ENCODE results near the gene OR2AE1. TPM values are rescaled to one million over a fixed set of nuclear protein-coding genes. Genes with fewer than 3 reads are reported as not detected.
A peak's percentile ranks its signal among the peaks of the same experiment; 100 is the strongest.

Gene OR2AE1
- total and polyA plus RNA-seq, 12 donors: 0.11 to 0.28 TPM; not detected in 10

- DNase-seq: peak in 1 of 7 donors; percentile 22
- no peak for TF ChIP-seq POLR2A (IDR thresholded peaks at IDR 0.05)
- TF ChIP-seq CTCF (IDR thresholded peaks at IDR 0.05): no peak
- no peak overlapping the region for H3K27ac ChIP-seq
- H3K4me3 ChIP-seq: no peak overlapping the region
- intact Hi-C loops (cut with DNase I): no loop called here
- H3K4me1 ChIP-seq (replicated peaks in 1 of 2): peaks cover 5 to 20% of the 10 kb centered on the region in 2 donors
- H3K27me3 ChIP-seq: no peaks in the 10 kb centered on the region
- no peaks in the 10 kb centered on the region for H3K36me3 ChIP-seq (replicated peaks in 1 of 2)
- no peaks in the 10 kb centered on the region for H3K9me3 ChIP-seq (replicated peaks in 1 of 3)
Measured at GRCh38 chr7:99831595-99831994, 45.2 kb downstream of the OR2AE1 start.

- peaks cover 5 to 20% of the 10 kb centered on the region in 2 donors for H3K4me1 ChIP-seq (replicated peaks in 1 of 2)
- H3K27me3 ChIP-seq: no peaks in the 10 kb centered on the region
- TF ChIP-seq POLR2A (IDR thresholded peaks at IDR 0.05) (no peak), CTCF (IDR thresholded peaks at IDR 0.05) (no peak)
- no peak overlapping the region for H3K27ac ChIP-seq
- H3K36me3 ChIP-seq (replicated peaks in 1 of 2): no peaks in the 10 kb centered on the region
- H3K9me3 ChIP-seq (replicated peaks in 1 of 3): no peaks in the 10 kb centered on the region
- intact Hi-C loops (cut with DNase I): no loop called here
- no peak for DNase-seq
- H3K4me3 ChIP-seq: no peak overlapping the region
- WGBS, 4 donors: 96 to 100% (median 99%) methylated on average over 1 of the region's 1 CpG
Measured at GRCh38 chr7:99829524-99830160, 47.2 kb downstream of the OR2AE1 start.

GRCh38 chr7:99828811-99829210 lies 48.0 kb downstream of the OR2AE1 start:
- Histone ChIP-seq H3K27me3 (peaks cover 6% of the 10 kb centered on the region), H3K27ac (no peak overlapping the region), H3K4me1 (replicated peaks in 1 of 2) (peaks cover 5 to 18% of the 10 kb centered on the region in 2 donors), H3K4me3 (no peak overlapping the region), H3K36me3 (replicated peaks in 1 of 2) (no peaks in the 10 kb centered on the region), H3K9me3 (replicated peaks in 1 of 3) (no peaks in the 10 kb centered on the region)
- no peak for TF ChIP-seq POLR2A (IDR thresholded peaks at IDR 0.05)
- intact Hi-C loops (cut with DNase I): no loop called here
- no peak for DNase-seq

- TF ChIP-seq POLR2A (IDR thresholded peaks at IDR 0.05): no peak
- TF ChIP-seq CTCF (IDR thresholded peaks at IDR 0.05): no peak
Measured at GRCh38 chr7:99827040-99827778, 49.6 kb downstream of the OR2AE1 start.

More at GRCh38 chr7:99827040-99827778, 49.6 kb downstream of the OR2AE1 start:
- Histone ChIP-seq H3K4me3 (no peak overlapping the region), H3K27ac (no peak overlapping the region), H3K4me1 (replicated peaks in 1 of 2) (peaks cover 0 to 6% of the 10 kb centered on the region in 2 donors), H3K36me3 (replicated peaks in 1 of 2) (no peaks in the 10 kb centered on the region), H3K27me3 (peaks cover 6% of the 10 kb centered on the region), H3K9me3 (replicated peaks in 1 of 3) (no peaks in the 10 kb centered on the region)
- no peak for DNase-seq
- intact Hi-C loops (cut with DNase I): no loop called here
- 83 to 93% (median 90%) methylated on average over 2 of the region's 2 CpGs for WGBS, 4 donors

Small RNAs within 50 kb of the gene (small RNA-seq; reads per million reads assigned to genes)
- gene AC011904.1 (0 reads per million in 2 donors), gene CYP3A52P (0 reads per million in 2 donors)

Other genes starting within 250 kb of the OR2AE1 start
- 10 to 100 TPM in 7 of 9 donors, 1 to 10 TPM in 2; 4.1 to 92.7 (median 34.7) TPM for gene CYP3A5, start 197.0 kb downstream of the OR2AE1 start, total RNA-seq
- gene CYP3A5, start 197.0 kb downstream of the OR2AE1 start, polyA plus RNA-seq: 10 to 100 TPM in 2 of 3 donors, 1 to 10 TPM in 1; 10.0 to 80.0 (median 55.3) TPM
- 1 to 10 TPM in 4 of 9 donors, under 1 TPM in 2, not detected in 3; 0.27 to 3.0 (median 1.3) TPM for gene CYP3A7, start 141.8 kb downstream of the OR2AE1 start, total RNA-seq
- gene CYP3A7, start 141.8 kb downstream of the OR2AE1 start, polyA plus RNA-seq: under 1 TPM; 0.09 to 0.32 (median 0.20) TPM
- gene CYP3A4, start 92.8 kb downstream of the OR2AE1 start, total RNA-seq: 10 to 100 TPM in 2 of 9 donors, 1 to 10 TPM in 3, under 1 TPM in 4; 0.14 to 34.6 (median 1.4) TPM
- gene CYP3A4, start 92.8 kb downstream of the OR2AE1 start, polyA plus RNA-seq: 1 to 10 TPM in 1 of 3 donors, under 1 TPM in 2; 0.33 to 1.8 (median 0.57) TPM
- under 1 TPM in 1 of 9 donors, not detected in 8; 0.39 TPM for gene CYP3A43, start 49.0 kb downstream of the OR2AE1 start, total RNA-seq
- not detected for gene CYP3A43, start 49.0 kb downstream of the OR2AE1 start, polyA plus RNA-seq
- 10 to 100 TPM; 30.7 to 57.0 (median 37.5) TPM for gene TRIM4, start 42.5 kb upstream of the OR2AE1 start, total RNA-seq
- gene TRIM4, start 42.5 kb upstream of the OR2AE1 start, polyA plus RNA-seq: 10 to 100 TPM; 17.2 to 52.9 (median 19.5) TPM
- under 1 TPM in 1 of 9 donors, not detected in 8; 0.11 TPM for gene GJC3, start 52.6 kb upstream of the OR2AE1 start, total RNA-seq
- gene GJC3, start 52.6 kb upstream of the OR2AE1 start, polyA plus RNA-seq: under 1 TPM; 0.27 to 0.40 (median 0.34) TPM
- 1 to 10 TPM in 5 of 9 donors, under 1 TPM in 2, not detected in 2; 0.50 to 3.1 (median 1.8) TPM for gene AZGP1, start 99.0 kb upstream of the OR2AE1 start, total RNA-seq
- gene AZGP1, start 99.0 kb upstream of the OR2AE1 start, polyA plus RNA-seq: 10 to 100 TPM in 1 of 3 donors, 1 to 10 TPM in 1, under 1 TPM in 1; 0.88 to 29.7 (median 3.9) TPM
- gene ZKSCAN1, start 138.6 kb upstream of the OR2AE1 start, total RNA-seq: 100 to 1,000 TPM in 2 of 9 donors, 10 to 100 TPM in 7; 35.2 to 134 (median 57.8) TPM
- 10 to 100 TPM; 20.3 to 46.6 (median 38.7) TPM for gene ZKSCAN1, start 138.6 kb upstream of the OR2AE1 start, polyA plus RNA-seq
- 10 to 100 TPM in 8 of 9 donors, 1 to 10 TPM in 1; 10.0 to 22.7 (median 14.7) TPM for gene ZSCAN21, start 172.7 kb upstream of the OR2AE1 start, total RNA-seq
- 10 to 100 TPM; 11.2 to 14.9 (median 12.5) TPM for gene ZSCAN21, start 172.7 kb upstream of the OR2AE1 start, polyA plus RNA-seq
- gene ZNF3, start 204.7 kb upstream of the OR2AE1 start, total RNA-seq: 10 to 100 TPM; 13.2 to 47.3 (median 22.2) TPM
- gene ZNF3, start 204.7 kb upstream of the OR2AE1 start, polyA plus RNA-seq: 10 to 100 TPM; 17.4 to 25.5 (median 23.2) TPM
- 100 to 1,000 TPM in 5 of 9 donors, 10 to 100 TPM in 4; 25.5 to 130 (median 101) TPM for gene COPS6, start 211.9 kb upstream of the OR2AE1 start, total RNA-seq
- 100 to 1,000 TPM; 135 to 194 (median 187) TPM for gene COPS6, start 211.9 kb upstream of the OR2AE1 start, polyA plus RNA-seq
- 10 to 100 TPM; 13.6 to 51.0 (median 28.3) TPM for gene MCM7, start 224.4 kb upstream of the OR2AE1 start, total RNA-seq
- gene MCM7, start 224.4 kb upstream of the OR2AE1 start, polyA plus RNA-seq: 10 to 100 TPM; 12.2 to 72.3 (median 52.4) TPM
- gene AP4M1, start 224.6 kb upstream of the OR2AE1 start, total RNA-seq: 10 to 100 TPM in 7 of 9 donors, 1 to 10 TPM in 2; 9.6 to 24.0 (median 15.9) TPM
- 10 to 100 TPM in 2 of 3 donors, 1 to 10 TPM in 1; 9.6 to 30.1 (median 23.5) TPM for gene AP4M1, start 224.6 kb upstream of the OR2AE1 start, polyA plus RNA-seq
- gene TAF6, start 242.3 kb upstream of the OR2AE1 start, total RNA-seq: 100 to 1,000 TPM in 1 of 9 donors, 10 to 100 TPM in 8; 16.0 to 141 (median 70.7) TPM
- gene TAF6, start 242.3 kb upstream of the OR2AE1 start, polyA plus RNA-seq: 10 to 100 TPM; 41.3 to 69.4 (median 67.9) TPM
- 10 to 100 TPM; 14.0 to 46.5 (median 23.3) TPM for gene CNPY4, start 242.6 kb upstream of the OR2AE1 start, total RNA-seq
- 10 to 100 TPM; 16.5 to 28.1 (median 27.3) TPM for gene CNPY4, start 242.6 kb upstream of the OR2AE1 start, polyA plus RNA-seq
- gene MBLAC1, start 249.9 kb upstream of the OR2AE1 start, total RNA-seq: 1 to 10 TPM; 1.5 to 7.0 (median 3.5) TPM
- 1 to 10 TPM in 2 of 3 donors, under 1 TPM in 1; 0.38 to 4.2 (median 2.7) TPM for gene MBLAC1, start 249.9 kb upstream of the OR2AE1 start, polyA plus RNA-seq